Measurements from ENCODE around the gene CADPS. TPM values are rescaled to one million over a fixed set of nuclear protein-coding genes. Genes with fewer than 3 reads are reported as not detected.

CADPS gene
- total RNA-seq, 1 donor from 2014 or later = 1.3 TPM

- DNase-seq (ENCODE audit: low read depth) (peak; percentile 74), FAIRE-seq (no peak)
- no peak overlapping the region for H3K4me3 ChIP-seq (ENCODE audit: low read depth, low read length)
- H3K36me3 ChIP-seq (ENCODE audit: control insufficient read depth, insufficient read depth, low read length) = no peaks in the 10 kb centered on the region
- peak; percentile 67 for TF ChIP-seq CTCF (IDR thresholded peaks at IDR 0.05; ENCODE audit: insufficient read depth, low read length, severe bottlenecking)
- no peaks in the 10 kb centered on the region for H3K27me3 ChIP-seq (ENCODE audit: control insufficient read depth, insufficient read depth, low read length)
Observed at GRCh38 chr3:62622553-62623174, 252.6 kb downstream of the CADPS start.

- no peaks in the 10 kb centered on the region for H3K36me3 ChIP-seq (ENCODE audit: control insufficient read depth, insufficient read depth, low read length)
- DNase-seq (ENCODE audit: low read depth) (no peak), FAIRE-seq (no peak)
- no peak for TF ChIP-seq CTCF (IDR thresholded peaks at IDR 0.05; ENCODE audit: insufficient read depth, low read length, severe bottlenecking)
- H3K4me3 ChIP-seq (ENCODE audit: low read depth, low read length) = no peak overlapping the region
- H3K27me3 ChIP-seq (ENCODE audit: control insufficient read depth, insufficient read depth, low read length) = no peaks in the 10 kb centered on the region
Observed at GRCh38 chr3:62621925-62622324, 253.3 kb downstream of the CADPS start.

- Histone ChIP-seq H3K4me3 (ENCODE audit: low read depth, low read length) (no peak overlapping the region), H3K27me3 (ENCODE audit: control insufficient read depth, insufficient read depth, low read length) (no peaks in the 10 kb centered on the region), H3K36me3 (ENCODE audit: control insufficient read depth, insufficient read depth, low read length) (no peaks in the 10 kb centered on the region)
- TF ChIP-seq CTCF (IDR thresholded peaks at IDR 0.05; ENCODE audit: insufficient read depth, low read length, severe bottlenecking) = no peak
- FAIRE-seq (no peak), DNase-seq (ENCODE audit: low read depth) (no peak)
Observed at GRCh38 chr3:62621176-62621575, 254.0 kb downstream of the CADPS start.

GRCh38 chr3:62615258-62615849, 259.9 kb downstream of the CADPS start:
- H3K27me3 ChIP-seq (ENCODE audit: control insufficient read depth, insufficient read depth, low read length) = no peaks in the 10 kb centered on the region
- peak; percentile 84 for DNase-seq (ENCODE audit: low read depth)
- no peak overlapping the region for H3K4me3 ChIP-seq (ENCODE audit: low read depth, low read length)
- no peak for FAIRE-seq
- TF ChIP-seq CTCF (IDR thresholded peaks at IDR 0.05; ENCODE audit: insufficient read depth, low read length, severe bottlenecking) = no peak
- H3K36me3 ChIP-seq (ENCODE audit: control insufficient read depth, insufficient read depth, low read length) = no peaks in the 10 kb centered on the region

- Histone ChIP-seq H3K4me3 (ENCODE audit: low read depth, low read length) (no peak overlapping the region), H3K27me3 (ENCODE audit: control insufficient read depth, insufficient read depth, low read length) (no peaks in the 10 kb centered on the region), H3K36me3 (ENCODE audit: control insufficient read depth, insufficient read depth, low read length) (no peaks in the 10 kb centered on the region)
- no peak for TF ChIP-seq CTCF (IDR thresholded peaks at IDR 0.05; ENCODE audit: insufficient read depth, low read length, severe bottlenecking)
- no peak for FAIRE-seq
- DNase-seq (ENCODE audit: low read depth) = peak; percentile 88
Observed at GRCh38 chr3:62614527-62614926, 260.7 kb downstream of the CADPS start.

Data from bronchial epithelial cell (primary cell).